Keratinocyte (primary cell): Measurements from ENCODE around the gene CENPP.

Experiments
- EZH2 ChIP-seq: IDR thresholded peaks from one replicate; pipeline ENCODE4 v1.6.1; 2012; ENCODE audit warnings: inconsistent platforms, mild to moderate bottlenecking, low read length, moderate library complexity
- TF ChIP-seq, protein P1 (sequence below), 3 experiments: IDR thresholded peaks in 1 of 3; conservative IDR thresholded peaks in 1 of 3; optimal IDR thresholded peaks in 1 of 3; 2 replicates in 2 of 3; 3 replicates in 1 of 3; pipeline versions ENCODE3 to v1.5.1; 2011; ENCODE audit warnings: low read length in 3 of 3, mild to moderate bottlenecking in 3 of 3, moderate library complexity in 2 of 3, control low read depth in 1 of 3, inconsistent platforms in 1 of 3; ENCODE audit not compliant: insufficient read depth in 2 of 3; ENCODE audit errors: extremely low read depth in 1 of 3

DNA sequence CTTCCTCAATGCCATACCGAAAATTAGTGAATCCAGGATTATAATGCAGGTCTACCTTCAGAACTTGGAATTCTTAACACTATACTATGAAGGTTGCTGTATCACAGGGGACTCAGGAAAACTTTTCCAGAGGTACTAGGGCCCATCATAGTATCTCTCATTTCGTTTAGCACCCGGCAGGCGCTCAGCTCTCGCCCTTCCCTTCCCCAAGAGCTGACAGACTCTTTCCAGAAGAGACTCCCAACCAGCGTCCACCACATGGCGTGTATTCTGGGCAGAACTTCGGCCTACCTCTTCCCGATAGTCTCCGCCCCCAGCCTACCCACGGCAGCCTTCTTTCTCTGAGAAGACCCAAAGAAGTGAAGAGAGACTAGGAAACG, 874 bp upstream of the CENPP start:
- TF ChIP-seq, protein P1, sequence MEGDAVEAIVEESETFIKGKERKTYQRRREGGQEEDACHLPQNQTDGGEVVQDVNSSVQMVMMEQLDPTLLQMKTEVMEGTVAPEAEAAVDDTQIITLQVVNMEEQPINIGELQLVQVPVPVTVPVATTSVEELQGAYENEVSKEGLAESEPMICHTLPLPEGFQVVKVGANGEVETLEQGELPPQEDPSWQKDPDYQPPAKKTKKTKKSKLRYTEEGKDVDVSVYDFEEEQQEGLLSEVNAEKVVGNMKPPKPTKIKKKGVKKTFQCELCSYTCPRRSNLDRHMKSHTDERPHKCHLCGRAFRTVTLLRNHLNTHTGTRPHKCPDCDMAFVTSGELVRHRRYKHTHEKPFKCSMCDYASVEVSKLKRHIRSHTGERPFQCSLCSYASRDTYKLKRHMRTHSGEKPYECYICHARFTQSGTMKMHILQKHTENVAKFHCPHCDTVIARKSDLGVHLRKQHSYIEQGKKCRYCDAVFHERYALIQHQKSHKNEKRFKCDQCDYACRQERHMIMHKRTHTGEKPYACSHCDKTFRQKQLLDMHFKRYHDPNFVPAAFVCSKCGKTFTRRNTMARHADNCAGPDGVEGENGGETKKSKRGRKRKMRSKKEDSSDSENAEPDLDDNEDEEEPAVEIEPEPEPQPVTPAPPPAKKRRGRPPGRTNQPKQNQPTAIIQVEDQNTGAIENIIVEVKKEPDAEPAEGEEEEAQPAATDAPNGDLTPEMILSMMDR (optimal IDR thresholded peaks at IDR 0.05 in 1 of 3, IDR thresholded peaks at IDR 0.05 in 1 of 3, conservative IDR thresholded peaks at IDR 0.05 in 1 of 3; ENCODE audit: extremely low read depth in 1 of 3, insufficient read depth in 2 of 3, low read length in 3 of 3) = no peak
- no peak for TF ChIP-seq EZH2
